Measurements from ENCODE around the gene CLP1.

DNA sequence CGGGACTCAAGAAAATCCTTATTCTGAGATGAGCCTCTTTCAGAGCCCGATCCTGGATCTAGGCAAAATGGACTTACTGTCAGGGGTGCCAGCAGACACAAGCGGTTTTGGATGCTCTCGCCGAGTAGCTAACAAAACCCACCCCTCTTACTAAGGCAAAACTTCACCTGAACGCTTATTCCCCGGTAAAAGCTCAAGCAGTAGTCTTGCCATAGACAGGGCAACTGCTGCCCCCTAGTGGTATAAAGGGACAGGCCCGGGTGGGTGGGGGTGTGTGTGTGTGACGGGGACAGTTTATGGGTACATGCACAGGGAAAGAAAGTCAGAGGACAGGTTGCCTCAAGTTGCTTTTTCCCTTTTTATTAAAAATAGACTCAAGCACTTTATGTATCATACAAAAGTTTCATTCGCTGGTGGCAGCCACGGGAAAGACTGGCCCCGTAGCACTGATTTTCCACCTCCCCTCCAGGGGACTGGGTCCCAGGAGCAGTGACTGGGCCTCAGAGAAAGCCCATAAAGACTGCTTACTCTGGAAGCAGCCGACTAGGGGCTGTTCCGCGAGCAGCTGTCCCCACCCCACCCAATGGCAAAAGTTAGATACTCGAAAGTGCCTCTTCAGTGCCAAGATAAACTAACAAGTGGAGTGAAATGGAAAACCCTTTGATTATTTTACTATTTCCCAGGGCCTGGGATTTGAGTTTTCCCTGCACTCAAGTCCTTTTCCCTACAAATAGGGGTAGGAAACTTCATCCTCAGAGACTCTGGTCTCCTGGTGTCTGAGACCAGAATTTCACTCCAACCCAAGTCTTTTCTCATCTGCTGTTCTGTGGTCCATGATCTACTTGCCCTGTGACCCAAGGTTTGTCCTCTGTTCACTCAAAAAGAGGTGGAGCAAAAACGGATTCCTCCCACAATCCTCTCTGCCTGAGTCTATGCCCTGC lies 12.5 kb upstream of the CLP1 start:
- peak in 1 of 2 donors; percentile 18 for TF ChIP-seq EP300 (IDR thresholded peaks at IDR 0.05)
- TF ChIP-seq, protein P1, sequence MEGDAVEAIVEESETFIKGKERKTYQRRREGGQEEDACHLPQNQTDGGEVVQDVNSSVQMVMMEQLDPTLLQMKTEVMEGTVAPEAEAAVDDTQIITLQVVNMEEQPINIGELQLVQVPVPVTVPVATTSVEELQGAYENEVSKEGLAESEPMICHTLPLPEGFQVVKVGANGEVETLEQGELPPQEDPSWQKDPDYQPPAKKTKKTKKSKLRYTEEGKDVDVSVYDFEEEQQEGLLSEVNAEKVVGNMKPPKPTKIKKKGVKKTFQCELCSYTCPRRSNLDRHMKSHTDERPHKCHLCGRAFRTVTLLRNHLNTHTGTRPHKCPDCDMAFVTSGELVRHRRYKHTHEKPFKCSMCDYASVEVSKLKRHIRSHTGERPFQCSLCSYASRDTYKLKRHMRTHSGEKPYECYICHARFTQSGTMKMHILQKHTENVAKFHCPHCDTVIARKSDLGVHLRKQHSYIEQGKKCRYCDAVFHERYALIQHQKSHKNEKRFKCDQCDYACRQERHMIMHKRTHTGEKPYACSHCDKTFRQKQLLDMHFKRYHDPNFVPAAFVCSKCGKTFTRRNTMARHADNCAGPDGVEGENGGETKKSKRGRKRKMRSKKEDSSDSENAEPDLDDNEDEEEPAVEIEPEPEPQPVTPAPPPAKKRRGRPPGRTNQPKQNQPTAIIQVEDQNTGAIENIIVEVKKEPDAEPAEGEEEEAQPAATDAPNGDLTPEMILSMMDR (IDR thresholded peaks at IDR 0.05), result peak; percentile 76 to 95 (median 92)

Data from tibial nerve (tissue), 4 donors.